Prostate gland (tissue), 2 donors: Measurements from ENCODE around the gene EMP1. TPM values are rescaled to one million over a fixed set of nuclear protein-coding genes. Genes with fewer than 3 reads are reported as not detected.

Experiments
- DNase-seq: peaks from one replicate; pipeline ENCODE4 v3.0.0-alpha.2; 2019; ENCODE audit warnings: low spot score
- H3K27ac ChIP-seq, 2 donors: fragments of 200-600 bp; sonication (generic); 2 replicates each; pipeline ENCODE4 v1.5.1; 2017 to 2019
- H3K27me3 ChIP-seq: fragments of 200-600 bp; sonication (generic); replicated peaks from 2 replicates; pipeline ENCODE4 v1.5.1; 2019; ENCODE audit not compliant: insufficient read depth
- H3K36me3 ChIP-seq, 2 donors: fragments of 200-600 bp; sonication (generic); 1 replicate in 1 of 2; 2 replicates in 1 of 2; pipeline versions ENCODE4 v1.5.1 to v1.8.1; 2017 to 2019
- H3K4me1 ChIP-seq: fragments of 200-600 bp; sonication (generic); replicated peaks from 2 replicates; pipeline ENCODE4 v1.5.1; 2019
- H3K4me3 ChIP-seq, 2 donors: fragments of 200-600 bp; sonication (generic); 2 replicates each; pipeline ENCODE4 v1.5.1; 2017 to 2019
- H3K9me3 ChIP-seq: fragments of 200-600 bp; sonication (generic); 2 replicates; pipeline ENCODE4 v1.5.1; 2017
- POLR2A ChIP-seq: fragments of 450-650 bp; IDR thresholded peaks from one replicate; pipeline ENCODE4 v1.6.1; 2016; ENCODE audit warnings: antibody characterized with exemption, mild to moderate bottlenecking
- POLR2AphosphoS5 ChIP-seq: sonication (generic); formaldehyde crosslinking; IDR thresholded peaks from one replicate; pipeline ENCODE4 v1.6.1; 2017; ENCODE audit warnings: antibody characterized with exemption
- WGBS: methylation state at CpG from one replicate; pipeline ENCODE4 v1.1.5; 2018; 5-methylcytosine and 5-hydroxymethylcytosine counted together
- intact Hi-C: fragments of 100-400 bp; cut with DNase I; formaldehyde crosslinking; loops from one replicate; pipeline ENCODE4 v1.14.2; 2022
- total RNA-seq, 2 donors: library from RNA; depleted of rRNA; stranded (reverse); fragments of >200 nt; gene quantifications; one replicate each; pipeline ENCODE4 v1.1.0, GENCODE V29; 2016
- TF ChIP-seq, protein P1 (sequence below), 4 experiments: fragments of 200-600 bp in 2 of 4; fragments of 450-650 bp in 2 of 4; sonication (generic) in 2 of 4; IDR thresholded peaks; 1 replicate in 3 of 4; 2 replicates in 1 of 4; pipeline ENCODE4 v1.5.1; 2016 to 2019; ENCODE audit warnings: antibody characterized with exemption in 4 of 4, mild to moderate bottlenecking in 2 of 4, moderate library complexity in 2 of 4

Gene EMP1
- total RNA-seq, 2 donors from 2014 or later: 38.9 to 71.6 TPM

- Histone ChIP-seq H3K4me3 (no peak overlapping the region), H3K4me1 (no peaks in the 10 kb centered on the region), H3K27me3 (no peaks in the 10 kb centered on the region), H3K36me3 (no peaks in the 10 kb centered on the region), H3K27ac (no peak overlapping the region), H3K9me3 (no peaks in the 10 kb centered on the region)
- no peak for DNase-seq
- TF ChIP-seq, protein P1, sequence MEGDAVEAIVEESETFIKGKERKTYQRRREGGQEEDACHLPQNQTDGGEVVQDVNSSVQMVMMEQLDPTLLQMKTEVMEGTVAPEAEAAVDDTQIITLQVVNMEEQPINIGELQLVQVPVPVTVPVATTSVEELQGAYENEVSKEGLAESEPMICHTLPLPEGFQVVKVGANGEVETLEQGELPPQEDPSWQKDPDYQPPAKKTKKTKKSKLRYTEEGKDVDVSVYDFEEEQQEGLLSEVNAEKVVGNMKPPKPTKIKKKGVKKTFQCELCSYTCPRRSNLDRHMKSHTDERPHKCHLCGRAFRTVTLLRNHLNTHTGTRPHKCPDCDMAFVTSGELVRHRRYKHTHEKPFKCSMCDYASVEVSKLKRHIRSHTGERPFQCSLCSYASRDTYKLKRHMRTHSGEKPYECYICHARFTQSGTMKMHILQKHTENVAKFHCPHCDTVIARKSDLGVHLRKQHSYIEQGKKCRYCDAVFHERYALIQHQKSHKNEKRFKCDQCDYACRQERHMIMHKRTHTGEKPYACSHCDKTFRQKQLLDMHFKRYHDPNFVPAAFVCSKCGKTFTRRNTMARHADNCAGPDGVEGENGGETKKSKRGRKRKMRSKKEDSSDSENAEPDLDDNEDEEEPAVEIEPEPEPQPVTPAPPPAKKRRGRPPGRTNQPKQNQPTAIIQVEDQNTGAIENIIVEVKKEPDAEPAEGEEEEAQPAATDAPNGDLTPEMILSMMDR (IDR thresholded peaks at IDR 0.05): no peak
- TF ChIP-seq POLR2AphosphoS5 (no peak), POLR2A (no peak)
- intact Hi-C loops: no loop called here
- WGBS: 91% methylated on average over 4 of the region's 4 CpGs
Measured at GRCh38 chr12:13177373-13177772, 19.2 kb upstream of the EMP1 start.

DNA sequence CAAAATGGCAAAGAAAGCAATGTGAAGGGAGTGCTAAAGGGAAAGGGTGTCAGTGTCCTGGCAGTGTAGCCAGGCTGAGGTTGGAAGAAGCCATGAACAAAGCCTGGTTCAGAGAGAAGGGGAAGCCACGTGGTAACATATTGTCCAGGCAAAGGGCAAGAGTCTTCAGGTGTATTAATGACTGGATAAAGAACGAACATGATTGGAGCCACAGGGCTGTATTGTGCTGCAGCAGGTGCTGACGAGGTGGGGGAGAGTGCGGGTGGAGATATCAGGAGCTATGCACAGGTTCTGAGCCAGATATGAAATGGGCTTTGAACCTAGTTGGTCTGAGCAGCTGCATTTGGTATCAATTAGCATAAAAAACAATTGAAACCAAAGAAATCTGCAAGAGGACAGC, 18.6 kb upstream of the EMP1 start:
- 89% methylated on average over 4 of the region's 4 CpGs for WGBS
- H3K27ac ChIP-seq: no peak overlapping the region
- intact Hi-C loops: no loop called here
- H3K4me1 ChIP-seq: no peaks in the 10 kb centered on the region
- no peaks in the 10 kb centered on the region for H3K9me3 ChIP-seq
- H3K4me3 ChIP-seq: no peak overlapping the region
- no peak for TF ChIP-seq POLR2AphosphoS5
- no peak for TF ChIP-seq POLR2A
- TF ChIP-seq, protein P1 (IDR thresholded peaks at IDR 0.05): no peak
- H3K27me3 ChIP-seq: no peaks in the 10 kb centered on the region
- H3K36me3 ChIP-seq: no peaks in the 10 kb centered on the region
- no peak for DNase-seq

GRCh38 chr12:13178568-13179210, 17.8 kb upstream of the EMP1 start:
- 63% methylated on average over 10 of the region's 10 CpGs for WGBS

GRCh38 chr12:13179211-13180074, 17.1 kb upstream of the EMP1 start:
- no peaks in the 10 kb centered on the region for H3K9me3 ChIP-seq
- peak; percentile 12 for DNase-seq

More at GRCh38 chr12:13178568-13179210, 17.8 kb upstream of the EMP1 start:
- Histone ChIP-seq H3K9me3 (no peaks in the 10 kb centered on the region), H3K27ac (no peak overlapping the region), H3K27me3 (no peaks in the 10 kb centered on the region), H3K4me1 (no peaks in the 10 kb centered on the region), H3K36me3 (no peaks in the 10 kb centered on the region), H3K4me3 (no peak overlapping the region)
- no peak for TF ChIP-seq POLR2A
- TF ChIP-seq POLR2AphosphoS5: no peak
- TF ChIP-seq, protein P1 (IDR thresholded peaks at IDR 0.05): no peak
- no peak for DNase-seq
- intact Hi-C loops: no loop called here

More at GRCh38 chr12:13179211-13180074, 17.1 kb upstream of the EMP1 start:
- Histone ChIP-seq H3K36me3 (no peaks in the 10 kb centered on the region), H3K4me3 (no peak overlapping the region), H3K27me3 (no peaks in the 10 kb centered on the region), H3K4me1 (no peaks in the 10 kb centered on the region), H3K27ac (peak overlapping the region in 1 of 2 donors; percentile 30)
- intact Hi-C loops: no loop called here
- WGBS: 40% methylated on average over 10 of the region's 11 CpGs
- TF ChIP-seq, protein P1 (IDR thresholded peaks at IDR 0.05): no peak
- TF ChIP-seq POLR2AphosphoS5 (no peak), POLR2A (no peak)
